Measurements from ENCODE around the gene USP13.

The USP13 gene

GRCh38 chr3:179701176-179701827, 48.5 kb downstream of the USP13 start:
- no peak for DNase-seq

- DNase-seq: no peak
Observed at GRCh38 chr3:179702271-179702947, 49.6 kb downstream of the USP13 start.

GRCh38 chr3:179703816-179704215, 51.0 kb downstream of the USP13 start:
- no peak for DNase-seq

DNA sequence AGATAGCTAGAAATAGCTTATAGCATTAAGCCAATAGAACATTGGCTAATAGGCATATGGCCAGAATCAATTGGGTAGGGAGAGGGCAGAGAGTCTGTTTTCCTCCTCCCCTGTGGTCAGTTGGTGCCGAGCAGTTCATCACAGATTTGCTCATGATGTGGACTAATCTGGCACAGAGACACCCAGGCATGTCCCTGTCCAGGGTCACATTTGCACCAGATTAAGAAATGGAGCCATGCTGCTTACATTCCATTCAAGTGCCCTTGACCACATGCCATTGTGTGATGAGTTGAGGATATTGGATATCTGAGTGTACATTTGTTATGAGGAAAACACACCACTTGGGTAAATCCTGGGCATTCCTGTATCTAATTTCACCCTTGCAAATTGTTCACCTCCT, 53.4 kb downstream of the USP13 start:
- peak; percentile 18 for DNase-seq

- DNase-seq: no peak
Observed at GRCh38 chr3:179710079-179710478, 57.2 kb downstream of the USP13 start.

DNA sequence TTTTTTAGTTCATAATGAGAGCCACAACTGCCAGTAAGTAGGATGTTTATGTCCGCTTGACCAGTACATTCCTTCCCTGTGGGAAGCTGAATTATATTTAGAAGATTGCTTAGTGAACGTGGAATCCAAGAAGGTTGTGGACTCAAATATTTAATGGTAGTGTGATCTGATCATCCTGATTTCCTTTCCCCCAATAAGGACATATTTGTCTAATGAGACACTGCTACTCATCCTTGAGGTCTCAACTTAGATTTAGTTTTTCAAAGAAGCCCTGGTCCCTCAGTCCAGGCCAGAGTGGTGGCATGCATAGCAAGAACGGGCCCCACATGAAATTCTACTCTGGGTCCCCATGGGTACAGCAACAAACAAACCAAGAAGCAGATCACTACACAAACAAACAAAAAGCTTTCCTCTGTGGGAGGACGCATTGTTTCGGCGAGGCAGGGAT, 60.8 kb downstream of the USP13 start:
- DNase-seq: peak; percentile 81

GRCh38 chr3:179715582-179715981, 62.7 kb downstream of the USP13 start:
- DNase-seq: no peak

DNA sequence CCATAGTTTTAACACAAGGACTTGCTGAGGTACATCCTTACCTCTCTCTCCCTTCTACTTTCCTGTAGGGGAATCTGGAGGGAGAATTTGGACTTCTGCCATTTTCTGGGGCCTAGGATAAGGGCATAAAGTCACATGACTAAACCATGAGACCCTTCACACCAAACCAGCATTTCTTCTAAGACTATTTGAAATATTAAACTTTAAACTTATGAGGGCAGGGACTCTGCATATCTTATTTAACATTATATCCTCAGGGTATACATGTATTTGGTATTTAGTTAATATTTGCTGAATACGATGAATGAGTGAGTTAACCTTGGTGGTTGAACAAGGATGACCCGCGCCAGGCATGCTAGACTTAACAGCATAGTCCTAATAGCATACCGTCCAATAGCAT, 63.4 kb downstream of the USP13 start:
- DNase-seq: no peak

GRCh38 chr3:179716811-179717210, 64.0 kb downstream of the USP13 start:
- peak; percentile 47 for DNase-seq

- DNase-seq: no peak
Observed at GRCh38 chr3:179717219-179717618, 64.4 kb downstream of the USP13 start.

- no peak for DNase-seq
Observed at GRCh38 chr3:179719048-179719734, 66.4 kb downstream of the USP13 start.

DNA sequence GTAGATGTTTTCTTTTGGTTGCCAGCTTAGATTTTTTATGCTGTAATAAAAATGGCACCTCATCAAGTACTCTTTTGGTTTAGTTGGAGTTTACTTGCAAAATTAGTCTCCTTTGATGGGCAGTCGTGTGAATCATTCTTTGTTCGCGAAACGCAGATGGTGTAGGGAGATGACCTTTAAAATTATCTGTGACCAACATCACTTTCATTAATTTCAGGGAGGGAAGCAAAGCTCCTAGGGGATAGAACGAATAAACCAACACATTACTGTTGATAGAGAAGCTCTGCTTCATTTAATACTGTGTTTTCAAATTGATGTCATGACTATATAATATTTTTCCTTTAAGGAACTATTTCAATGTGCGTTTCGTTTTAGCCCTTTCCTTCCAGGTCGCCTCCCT, 67.4 kb downstream of the USP13 start:
- no peak for DNase-seq

DNA sequence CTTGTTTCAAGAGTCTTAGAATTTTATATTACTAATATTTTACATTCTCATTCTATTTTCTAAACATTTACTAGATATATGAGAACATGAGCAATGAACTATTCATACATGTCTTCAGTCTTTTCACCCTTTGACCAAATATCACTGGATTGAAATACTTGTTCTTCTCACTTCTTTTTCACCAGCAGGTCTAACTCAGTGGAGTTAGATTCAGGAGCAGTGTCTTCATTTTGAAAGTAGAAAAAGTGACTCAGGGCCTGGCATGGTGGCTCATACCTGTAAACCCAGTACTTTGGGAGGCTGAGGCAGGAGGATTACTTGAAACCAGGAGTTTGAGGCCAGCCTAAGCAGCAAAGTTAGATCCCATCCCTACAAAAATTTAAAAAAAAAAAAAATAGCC, 70.8 kb downstream of the USP13 start:
- no peak for DNase-seq

- no peak for DNase-seq
Observed at GRCh38 chr3:179726075-179726699, 73.3 kb downstream of the USP13 start.

DNA sequence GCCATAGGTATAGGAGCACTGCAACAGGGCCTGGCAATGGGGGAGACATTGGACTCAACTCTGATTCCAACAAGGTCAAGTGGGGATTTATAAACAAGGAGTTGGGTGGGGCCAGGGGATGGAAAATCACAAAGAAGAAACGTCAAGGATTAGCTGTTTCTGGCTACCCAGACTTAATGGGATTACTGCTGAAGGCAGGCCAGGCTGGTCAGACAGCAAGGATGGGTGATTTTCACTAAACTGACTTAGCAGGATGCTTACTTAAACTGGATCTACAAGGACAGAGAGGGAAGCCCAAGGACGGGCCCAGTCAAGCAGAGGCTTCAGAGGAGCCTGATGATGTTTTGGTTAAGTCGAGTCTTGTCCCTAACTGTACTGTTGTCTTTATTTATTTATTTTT, 76.2 kb downstream of the USP13 start:
- no peak for DNase-seq

DNA sequence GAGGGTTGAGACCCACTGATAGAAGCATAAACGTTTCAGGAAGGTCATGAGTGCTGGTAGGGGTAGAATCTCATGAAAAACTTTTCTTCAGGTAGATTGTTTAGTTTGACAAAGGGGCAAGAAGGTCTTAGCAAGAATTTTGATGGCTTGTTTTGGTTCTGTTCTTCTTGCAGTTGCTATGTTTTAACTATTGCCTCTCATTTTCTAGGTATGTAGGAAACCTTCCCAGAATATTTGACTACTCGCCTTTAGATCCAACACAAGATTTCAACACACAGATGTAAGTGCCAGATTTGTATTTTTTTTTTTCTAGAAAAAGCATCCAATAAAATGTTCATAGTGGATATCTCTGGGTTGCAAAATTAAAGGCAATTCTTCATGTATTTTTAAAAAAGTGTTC, 77.1 kb downstream of the USP13 start:
- DNase-seq: no peak

DNA sequence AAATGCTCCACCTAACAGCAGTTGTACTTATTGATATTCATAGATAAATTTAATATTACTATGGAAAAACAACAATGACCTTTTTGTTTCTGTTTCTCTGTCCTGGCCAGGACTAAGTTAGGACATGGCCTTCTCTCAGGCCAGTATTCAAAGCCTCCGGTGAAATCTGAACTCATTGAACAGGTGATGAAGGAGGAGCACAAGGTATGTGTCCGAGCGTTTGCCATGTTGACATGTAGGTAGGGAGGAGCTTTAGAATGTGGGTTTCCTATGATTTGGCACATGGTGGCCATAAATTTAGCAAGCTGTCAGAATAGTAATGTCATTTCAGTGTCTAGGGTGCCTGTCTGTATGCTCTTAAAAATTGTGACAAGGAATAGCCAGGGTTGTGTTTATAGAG, 77.7 kb downstream of the USP13 start:
- DNase-seq: no peak

- no peak for DNase-seq
Observed at GRCh38 chr3:179731544-179731943, 78.7 kb downstream of the USP13 start.

DNA sequence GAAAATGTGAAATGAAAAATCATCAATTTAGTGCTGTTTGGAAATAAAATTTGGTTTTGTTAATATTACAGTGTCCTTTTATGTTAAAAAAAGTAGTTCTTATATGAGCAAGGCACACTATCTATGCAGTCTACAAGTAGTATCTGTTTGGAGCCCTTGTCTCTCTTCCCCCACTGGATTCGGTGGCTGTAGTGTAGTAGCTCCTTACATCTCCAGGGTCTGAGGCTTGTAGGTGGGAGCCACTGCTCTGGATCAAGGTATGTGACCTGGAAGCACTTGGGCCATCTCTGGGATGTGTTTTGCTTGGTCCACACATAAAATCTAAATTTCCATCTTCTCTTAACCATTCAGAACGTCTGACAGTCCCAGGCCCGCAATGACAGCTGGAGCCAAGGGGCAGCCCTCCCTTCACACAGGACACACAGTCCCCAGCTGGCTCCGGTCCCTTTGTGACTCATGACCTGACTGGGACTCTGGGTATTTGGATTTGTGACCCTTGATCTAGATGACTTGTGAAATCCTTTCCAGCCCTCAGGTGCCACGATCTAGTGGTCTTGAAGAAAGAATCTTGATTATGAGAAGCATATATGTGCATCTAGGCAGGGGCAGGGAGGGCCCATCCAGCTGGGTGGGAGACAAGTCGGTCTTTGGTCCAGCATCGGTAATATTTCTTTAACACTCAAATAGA, 80.0 kb downstream of the USP13 start:
- peak; percentile 11 for DNase-seq

DNA sequence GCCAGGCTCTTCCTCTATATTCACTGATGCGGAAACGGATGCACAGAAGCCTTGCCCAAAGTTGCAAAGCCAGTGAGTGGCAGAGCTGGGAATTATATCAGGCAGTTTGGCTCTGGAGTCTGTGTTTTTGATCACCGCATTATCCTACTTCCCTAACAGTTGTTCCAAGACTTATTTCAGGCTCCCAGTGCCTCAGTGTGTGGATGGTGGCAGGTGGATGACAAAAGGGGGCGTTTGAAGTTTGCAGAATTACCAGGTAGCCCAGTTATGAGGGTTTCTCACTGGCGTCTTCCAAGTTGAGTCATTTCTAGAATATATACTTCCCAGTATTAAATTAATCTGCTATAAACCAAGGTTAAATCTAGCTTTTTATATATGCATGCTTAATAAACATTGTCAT, 81.0 kb downstream of the USP13 start:
- no peak for DNase-seq

- peak; percentile 4 for DNase-seq
Observed at GRCh38 chr3:179734497-179735281, 81.8 kb downstream of the USP13 start.

GRCh38 chr3:179735321-179735720, 82.5 kb downstream of the USP13 start:
- DNase-seq: no peak

Measured in EL (cell line).